ENCODE data around the gene USP36.
"Not testable (repeated sequence)": the region's sequence is repeated elsewhere in the genome, so short reads cannot be mapped to it uniquely, and the experiment has no call there.

Gene USP36

GRCh38 chr17:78840780-78841611 is at the start of gene USP36:
Gene USP36, minus strand, starts transcription at chr17:78840814. Its CDS starts 4,451 bp downstream, at chr17:78836363.
- H3K36me3 Mint-ChIP-seq (ENCODE audit: low read depth), result peaks cover 32% of the 10 kb centered on the region
- peak; percentile 91 for ATAC-seq

DNA sequence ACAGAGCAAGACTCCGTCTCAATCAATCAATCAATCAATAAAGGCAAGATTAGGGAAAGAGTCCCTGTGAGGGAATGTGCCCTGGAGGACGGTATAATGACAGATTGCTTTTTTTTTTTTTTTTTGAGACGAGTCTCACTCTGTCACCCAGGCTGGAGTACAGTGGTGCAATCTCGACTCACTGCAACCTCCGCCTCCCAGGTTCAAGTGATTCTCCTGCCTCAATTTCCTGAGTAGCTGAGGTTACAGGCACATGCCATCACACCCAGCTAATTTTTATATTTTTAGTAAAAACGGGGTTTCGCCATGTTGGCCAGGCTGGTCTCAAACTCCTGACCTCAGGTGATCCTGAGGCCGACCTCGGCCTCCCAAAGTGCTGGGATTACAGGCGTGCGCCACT is 49.5 kb upstream of the USP36 start:
- DNase-seq; H3K36me3 Mint-ChIP-seq (ENCODE audit: low read depth); H3K4me3 Mint-ChIP-seq; H3K27ac Mint-ChIP-seq; H3K27me3 Mint-ChIP-seq; H3K9me3 Mint-ChIP-seq; ATAC-seq: not testable (repeated sequence)
- H3K4me1 Mint-ChIP-seq, result peaks cover 40% of the 10 kb centered on the region

More at GRCh38 chr17:78840780-78841611, at the start of gene USP36:
- Mint-ChIP-seq H3K4me1 (peaks cover 37% of the 10 kb centered on the region), H3K9me3 (no peaks in the 10 kb centered on the region), H3K27me3 (no peaks in the 10 kb centered on the region), H3K4me3 (peak within 1 kb of the TSS; percentile 95), H3K27ac (peak within 1 kb of the TSS; percentile 94)
- DNase-seq, result peak; percentile 100

- Mint-ChIP-seq H3K9me3 (no peaks in the 10 kb centered on the region), H3K36me3 (ENCODE audit: low read depth) (no peaks in the 10 kb centered on the region), H3K4me3 (no peak overlapping the region), H3K27ac (peak overlapping the region; percentile 14), H3K27me3 (no peaks in the 10 kb centered on the region), H3K4me1 (peaks cover 40% of the 10 kb centered on the region)
- DNase-seq (peak; percentile 29), ATAC-seq (peak; percentile 65)
These were observed 48.9 kb upstream of the USP36 start for GRCh38 chr17:78889531-78889930.

GRCh38 chr17:78888941-78889518 is 48.4 kb upstream of the USP36 start:
- no peak for DNase-seq
- H3K27me3 Mint-ChIP-seq, result no peaks in the 10 kb centered on the region
- peaks cover 40% of the 10 kb centered on the region for H3K4me1 Mint-ChIP-seq
- H3K36me3 Mint-ChIP-seq (ENCODE audit: low read depth), result no peaks in the 10 kb centered on the region
- ATAC-seq, result no peak
- no peaks in the 10 kb centered on the region for H3K9me3 Mint-ChIP-seq
- H3K27ac Mint-ChIP-seq, result peak overlapping the region; percentile 14
- no peak overlapping the region for H3K4me3 Mint-ChIP-seq

DNA sequence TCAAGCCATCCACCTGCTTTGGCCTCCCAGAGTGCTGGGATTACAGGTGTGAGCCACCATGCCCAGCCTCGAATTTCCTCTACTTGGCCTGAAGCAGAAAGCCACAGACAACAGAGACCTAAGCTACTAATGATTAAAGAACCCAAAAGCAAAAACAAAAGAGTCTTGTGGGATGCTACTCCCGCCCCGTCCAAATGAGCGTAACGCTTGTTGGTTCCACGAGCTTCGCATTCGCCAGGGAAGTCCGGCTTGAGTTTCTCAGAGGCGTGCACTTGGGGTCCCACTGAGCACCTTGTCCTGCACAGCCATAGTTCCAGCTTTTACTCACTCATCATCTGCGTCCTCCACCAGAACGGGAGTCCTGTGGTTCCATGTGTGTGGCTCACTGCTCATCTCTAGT is 46.3 kb upstream of the USP36 start:
- Mint-ChIP-seq H3K27ac (no peak overlapping the region), H3K36me3 (ENCODE audit: low read depth) (no peaks in the 10 kb centered on the region), H3K4me1 (peaks cover 41% of the 10 kb centered on the region), H3K4me3 (no peak overlapping the region), H3K27me3 (peaks cover 2% of the 10 kb centered on the region), H3K9me3 (no peaks in the 10 kb centered on the region)
- ATAC-seq (no peak), DNase-seq (no peak)

- H3K4me3 Mint-ChIP-seq, result no peak overlapping the region
- no peaks in the 10 kb centered on the region for H3K9me3 Mint-ChIP-seq
- H3K4me1 Mint-ChIP-seq, result peaks cover 31% of the 10 kb centered on the region
- DNase-seq (no peak), ATAC-seq (no peak)
- H3K36me3 Mint-ChIP-seq (ENCODE audit: low read depth), result no peaks in the 10 kb centered on the region
- no peak overlapping the region for H3K27ac Mint-ChIP-seq
- peaks cover 2% of the 10 kb centered on the region for H3K27me3 Mint-ChIP-seq
These were observed 45.3 kb upstream of the USP36 start for GRCh38 chr17:78885956-78886355.

- DNase-seq (no peak), ATAC-seq (no peak)
- Mint-ChIP-seq H3K27me3 (peaks cover 2% of the 10 kb centered on the region), H3K4me3 (no peak overlapping the region), H3K4me1 (peaks cover 25% of the 10 kb centered on the region), H3K9me3 (no peaks in the 10 kb centered on the region), H3K27ac (no peak overlapping the region), H3K36me3 (ENCODE audit: low read depth) (no peaks in the 10 kb centered on the region)
These were observed 44.5 kb upstream of the USP36 start for GRCh38 chr17:78884876-78885667.

- H3K4me1 Mint-ChIP-seq, result peaks cover 26% of the 10 kb centered on the region
- no peak overlapping the region for H3K27ac Mint-ChIP-seq
- no peaks in the 10 kb centered on the region for H3K36me3 Mint-ChIP-seq (ENCODE audit: low read depth)
- ATAC-seq (no peak), DNase-seq (no peak)
- H3K4me3 Mint-ChIP-seq, result no peak overlapping the region
- H3K9me3 Mint-ChIP-seq, result no peaks in the 10 kb centered on the region
- H3K27me3 Mint-ChIP-seq, result peaks cover 2% of the 10 kb centered on the region
These were observed 43.7 kb upstream of the USP36 start for GRCh38 chr17:78884148-78884825.

DNA sequence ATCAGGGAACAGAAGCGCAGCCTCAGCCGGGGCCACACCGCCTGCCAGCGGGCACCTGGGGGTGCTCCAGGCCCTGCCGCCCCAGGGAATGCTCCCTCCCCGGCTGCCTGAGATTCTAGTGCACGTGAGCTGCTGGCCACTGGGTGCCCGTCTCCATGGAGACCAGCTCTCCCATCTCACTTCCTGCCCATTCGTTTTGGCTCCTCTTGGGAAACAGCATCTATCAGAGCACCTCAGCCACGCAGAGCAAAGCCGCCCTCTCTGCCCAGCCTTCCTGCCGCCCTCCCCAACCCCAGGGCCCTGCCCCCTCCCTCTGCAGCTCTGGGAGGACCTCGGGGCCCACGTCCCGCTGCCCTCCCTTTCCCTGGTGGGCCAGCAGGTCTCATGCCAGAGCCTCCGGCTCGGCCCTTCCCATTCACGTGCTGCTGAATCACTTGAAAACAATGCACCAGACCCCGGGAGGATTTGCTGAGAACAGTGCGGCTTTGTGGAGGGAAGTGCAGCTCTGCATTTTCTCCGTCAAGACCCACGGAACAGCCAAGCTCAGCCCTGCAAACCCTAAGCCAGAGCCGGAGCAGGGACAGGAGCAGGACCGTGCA is 43.0 kb upstream of the USP36 start:
- Mint-ChIP-seq H3K9me3 (no peaks in the 10 kb centered on the region), H3K4me1 (peaks cover 25% of the 10 kb centered on the region), H3K27me3 (peaks cover 2% of the 10 kb centered on the region), H3K4me3 (no peak overlapping the region), H3K27ac (no peak overlapping the region), H3K36me3 (ENCODE audit: low read depth) (no peaks in the 10 kb centered on the region)
- no peak for ATAC-seq
- DNase-seq, result no peak

DNA sequence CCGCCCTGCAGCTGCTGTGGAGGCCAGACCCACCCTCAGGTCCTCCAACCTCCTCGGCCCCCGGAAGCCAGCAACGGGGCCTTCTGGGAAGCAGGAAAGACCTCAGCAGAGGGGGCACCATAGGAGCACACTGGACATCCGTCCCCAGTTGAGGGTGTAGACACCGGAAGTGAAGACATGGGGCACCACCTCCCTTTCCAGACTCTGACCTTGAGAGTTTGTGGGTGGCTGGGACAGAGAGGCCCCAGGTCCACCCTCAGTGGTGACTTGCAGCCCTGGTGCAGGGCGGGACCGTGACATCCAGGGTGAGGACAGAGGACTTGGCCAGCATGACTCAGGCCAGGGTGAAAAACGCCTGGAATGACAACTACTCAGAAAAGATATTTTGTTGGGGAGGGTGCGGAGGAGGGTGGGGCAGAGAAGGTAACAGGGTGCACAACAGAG is 42.5 kb upstream of the USP36 start:
- DNase-seq (no peak), ATAC-seq (no peak)
- Mint-ChIP-seq H3K27ac (peak overlapping the region; percentile 72), H3K36me3 (ENCODE audit: low read depth) (no peaks in the 10 kb centered on the region), H3K4me1 (peaks cover 26% of the 10 kb centered on the region), H3K27me3 (peaks cover 2% of the 10 kb centered on the region), H3K4me3 (peak overlapping the region; percentile 49), H3K9me3 (no peaks in the 10 kb centered on the region)

- Mint-ChIP-seq H3K4me3 (no peak overlapping the region), H3K27ac (peak overlapping the region; percentile 72), H3K9me3 (no peaks in the 10 kb centered on the region), H3K27me3 (peaks cover 2% of the 10 kb centered on the region), H3K36me3 (ENCODE audit: low read depth) (no peaks in the 10 kb centered on the region), H3K4me1 (peaks cover 27% of the 10 kb centered on the region)
- DNase-seq, result no peak
- no peak for ATAC-seq
These were observed 42.0 kb upstream of the USP36 start for GRCh38 chr17:78882540-78883088.

GRCh38 chr17:78879635-78880186 is 39.1 kb upstream of the USP36 start:
- Mint-ChIP-seq H3K27ac (peak overlapping the region; percentile 64), H3K4me3 (peak overlapping the region; percentile 57), H3K36me3 (ENCODE audit: low read depth) (no peaks in the 10 kb centered on the region), H3K4me1 (peaks cover 30% of the 10 kb centered on the region), H3K9me3 (no peaks in the 10 kb centered on the region), H3K27me3 (peaks cover 2% of the 10 kb centered on the region)
- ATAC-seq, result peak; percentile 27
- DNase-seq, result peak; percentile 36

GRCh38 chr17:78878871-78879527 is 38.4 kb upstream of the USP36 start:
- ATAC-seq, result no peak
- no peaks in the 10 kb centered on the region for H3K36me3 Mint-ChIP-seq (ENCODE audit: low read depth)
- peaks cover 2% of the 10 kb centered on the region for H3K27me3 Mint-ChIP-seq

More at GRCh38 chr17:78878871-78879527, 38.4 kb upstream of the USP36 start:
- no peaks in the 10 kb centered on the region for H3K9me3 Mint-ChIP-seq
- peak overlapping the region; percentile 34 for H3K4me3 Mint-ChIP-seq
- peaks cover 30% of the 10 kb centered on the region for H3K4me1 Mint-ChIP-seq
- peak overlapping the region; percentile 64 for H3K27ac Mint-ChIP-seq
- DNase-seq, result no peak
